Measurements from ENCODE around the gene CD180. TPM values are rescaled to one million over a fixed set of nuclear protein-coding genes. Genes with fewer than 3 reads are reported as not detected.

The CD180 gene
- total and polyA plus RNA-seq, 2 donors (not counting 3 experiments of a cell fraction or from before 2014, with no cell fraction given) = not detected

DNA sequence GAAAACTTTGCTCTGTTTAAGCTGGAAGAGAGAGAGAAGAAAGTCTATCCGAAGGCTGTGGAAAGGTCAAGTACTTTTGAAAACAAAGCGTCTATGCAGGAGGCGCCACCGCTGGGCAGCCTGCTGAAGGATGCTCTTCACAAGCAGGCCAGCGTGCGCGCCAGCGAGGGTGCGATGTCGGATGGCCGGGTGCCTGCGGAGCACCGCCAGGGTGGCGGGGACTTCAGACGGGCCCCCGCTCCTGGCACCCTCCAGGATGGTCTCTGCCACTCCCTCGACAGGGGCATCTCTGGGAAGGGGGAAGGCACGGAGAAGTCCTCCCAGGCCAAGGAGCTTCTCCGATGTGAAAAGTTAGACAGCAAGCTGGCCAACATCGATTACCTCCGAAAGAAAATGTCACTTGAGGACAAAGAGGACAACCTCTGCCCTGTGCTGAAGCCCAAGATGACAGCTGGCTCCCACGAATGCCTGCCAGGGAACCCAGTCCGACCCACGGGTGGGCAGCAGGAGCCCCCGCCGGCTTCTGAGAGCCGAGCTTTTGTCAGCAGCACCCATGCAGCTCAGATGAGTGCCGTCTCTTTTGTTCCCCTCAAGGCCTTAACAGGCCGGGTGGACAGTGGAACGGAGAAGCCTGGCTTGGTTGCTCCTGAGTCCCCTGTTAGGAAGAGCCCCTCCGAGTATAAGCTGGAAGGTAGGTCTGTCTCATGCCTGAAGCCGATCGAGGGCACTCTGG is 32.6 kb downstream of the CD180 start:
- ChIA-PET POLR2A (interaction anchor here (0.6 kb wide), 1 partner anchor 374 kb away, joined by 3 read pairs; no protein-coding TSS in a partner anchor), CTCF (interaction anchor here (0.8 to 9.5 kb wide), 8 partner anchors 10 to 1108 kb away, joined by 3 to 126 read pairs (median 3); partner anchors contain the start of gene PIK3R1)
- Histone ChIP-seq H3K9me1 (replicated peaks; ENCODE audit: control insufficient read depth, extremely low read depth, insufficient read depth, low read length) (no peaks in the 10 kb centered on the region), H3K27ac (ENCODE audit: insufficient read depth, low read depth, low read length) (no peak overlapping the region), H3K36me3 (ENCODE audit: control insufficient read depth in 2 of 2, extremely low read depth in 1 of 2, insufficient read depth in 2 of 2, low read length in 2 of 2) (peaks cover 36 to 41% of the 10 kb centered on the region in 2 experiments), H3K4me3 (replicated peaks in 1 of 3; ENCODE audit: insufficient read depth in 1 of 3, low read depth in 1 of 3, low read length in 3 of 3) (no peak overlapping the region), H3K4me2 (ENCODE audit: insufficient read depth, low read length) (no peak overlapping the region), H3K4me1 (ENCODE audit: control insufficient read depth, extremely low read depth, insufficient read depth, low read length) (peaks cover 8% of the 10 kb centered on the region), H4K20me1 (replicated peaks; ENCODE audit: control insufficient read depth, extremely low read depth, insufficient read depth, low read length) (no peaks in the 10 kb centered on the region), H2AFZ (ENCODE audit: low read depth, low read length) (no peak overlapping the region), H3K9ac (replicated peaks; ENCODE audit: extremely low read depth, insufficient read depth, low read length) (no peak overlapping the region), H3K9me3 (replicated peaks; ENCODE audit: control insufficient read depth, insufficient read depth, low read length) (no peaks in the 10 kb centered on the region), H3K79me2 (ENCODE audit: control insufficient read depth, insufficient read depth, low read length) (no peaks in the 10 kb centered on the region), H3K27me3 (ENCODE audit: control insufficient read depth in 2 of 2, insufficient read depth in 2 of 2, low read length in 2 of 2) (no peaks in the 10 kb centered on the region)
- no peak for DNase-seq (ENCODE audit: low read depth, low spot score)
- BruUV-seq (replicated peaks) = no TSS peak
- no peak for FAIRE-seq
- intact Hi-C loops (cut with micrococcal nuclease) (no loop called here), dilution Hi-C loops (cut with MboI; ENCODE audit: extremely low pct_ligation_motif_present, low sequenced_read_pairs) (loop anchor here (25.0 kb wide), 1 partner anchor 1098 kb away; no protein-coding TSS in a partner anchor)
- TF ChIP-seq JUN (IDR thresholded peaks at IDR 0.05; ENCODE audit: borderline replicate concordance, insufficient read depth, insufficient read length, low read depth) = no peak
- TF ChIP-seq EZH2 (IDR thresholded peaks at IDR 0.05; ENCODE audit: borderline replicate concordance, low read depth, low read length, severe bottlenecking) = no peak
- TF ChIP-seq POLR2A (IDR thresholded peaks at IDR 0.05; ENCODE audit: low read depth, low read length) = no peak
- TF ChIP-seq GATA2 (IDR thresholded peaks at IDR 0.05; ENCODE audit: insufficient read depth, insufficient read length, low read depth, low read length) = no peak
- no peak for TF ChIP-seq POLR2AphosphoS5 (IDR thresholded peaks at IDR 0.05; ENCODE audit: insufficient read depth, low read depth, low read length)
- no peak for TF ChIP-seq FOS (IDR thresholded peaks at IDR 0.05; ENCODE audit: borderline replicate concordance, insufficient read depth, low read length)
- TF ChIP-seq, protein P1, sequence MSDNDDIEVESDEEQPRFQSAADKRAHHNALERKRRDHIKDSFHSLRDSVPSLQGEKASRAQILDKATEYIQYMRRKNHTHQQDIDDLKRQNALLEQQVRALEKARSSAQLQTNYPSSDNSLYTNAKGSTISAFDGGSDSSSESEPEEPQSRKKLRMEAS (IDR thresholded peaks at IDR 0.05; ENCODE audit: insufficient read depth, insufficient read length) = no peak
- no peak for TF ChIP-seq MYC (IDR thresholded peaks at IDR 0.05; ENCODE audit: low read depth, low read length)
- TF ChIP-seq, protein P2, sequence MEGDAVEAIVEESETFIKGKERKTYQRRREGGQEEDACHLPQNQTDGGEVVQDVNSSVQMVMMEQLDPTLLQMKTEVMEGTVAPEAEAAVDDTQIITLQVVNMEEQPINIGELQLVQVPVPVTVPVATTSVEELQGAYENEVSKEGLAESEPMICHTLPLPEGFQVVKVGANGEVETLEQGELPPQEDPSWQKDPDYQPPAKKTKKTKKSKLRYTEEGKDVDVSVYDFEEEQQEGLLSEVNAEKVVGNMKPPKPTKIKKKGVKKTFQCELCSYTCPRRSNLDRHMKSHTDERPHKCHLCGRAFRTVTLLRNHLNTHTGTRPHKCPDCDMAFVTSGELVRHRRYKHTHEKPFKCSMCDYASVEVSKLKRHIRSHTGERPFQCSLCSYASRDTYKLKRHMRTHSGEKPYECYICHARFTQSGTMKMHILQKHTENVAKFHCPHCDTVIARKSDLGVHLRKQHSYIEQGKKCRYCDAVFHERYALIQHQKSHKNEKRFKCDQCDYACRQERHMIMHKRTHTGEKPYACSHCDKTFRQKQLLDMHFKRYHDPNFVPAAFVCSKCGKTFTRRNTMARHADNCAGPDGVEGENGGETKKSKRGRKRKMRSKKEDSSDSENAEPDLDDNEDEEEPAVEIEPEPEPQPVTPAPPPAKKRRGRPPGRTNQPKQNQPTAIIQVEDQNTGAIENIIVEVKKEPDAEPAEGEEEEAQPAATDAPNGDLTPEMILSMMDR (IDR thresholded peaks at IDR 0.05; ENCODE audit: extremely low read depth in 1 of 2, insufficient read depth in 1 of 2, low read depth in 1 of 2, low read length in 2 of 2) = no peak
